MCF 10A (cell line): Measurements from ENCODE around the gene ZNF44. TPM values are rescaled to one million over a fixed set of nuclear protein-coding genes. Genes with fewer than 3 reads are reported as not detected.

Experiments
- BruUV-seq: library from RNA; stranded (reverse); fragments of 400-500 nt; replicated peaks from 2 replicates; lab custom pipeline; 2021; lab: Mats Ljungman, UMichigan
- CTCF ChIA-PET: fragments of 300-600 bp; sonication (Branson Sonifier 250); formaldehyde crosslinking; extraction: SDS; loops from one replicate; lab custom pipeline; 2021; ENCODE audit warnings: antibody characterized with exemption, inconsistent platforms; lab: Yijun Ruan, JAX
- POLR2A ChIA-PET: fragments of 300-600, 350-650 bp; sonication (Branson Sonifier 250); formaldehyde crosslinking; extraction: SDS; loops from one replicate; lab custom pipeline; 2020; ENCODE audit warnings: antibody characterized with exemption, inconsistent platforms; lab: Yijun Ruan, JAX
- DNase-seq: peaks from one replicate; pipeline ENCODE4 v3.0.0-alpha.2; 2018; ENCODE audit not compliant: unreplicated experiment
- H3K27ac Mint-ChIP-seq: one replicate; pipeline ENCODE4 v1.8.0; 2022; ENCODE audit warnings: mild to moderate bottlenecking, low read depth, mixed read lengths; ENCODE audit not compliant: unreplicated experiment
- H3K27me3 Mint-ChIP-seq: one replicate; pipeline ENCODE4 v1.8.0; 2022; ENCODE audit warnings: mixed read lengths; ENCODE audit not compliant: insufficient read depth, unreplicated experiment
- H3K36me3 Mint-ChIP-seq: one replicate; pipeline ENCODE4 v1.8.0; 2022; ENCODE audit warnings: mild to moderate bottlenecking, moderate library complexity, mixed read lengths; ENCODE audit not compliant: insufficient read depth, unreplicated experiment
- H3K4me1 Mint-ChIP-seq: one replicate; pipeline ENCODE4 v1.8.0; 2022; ENCODE audit warnings: mixed read lengths; ENCODE audit not compliant: insufficient read depth, unreplicated experiment
- H3K4me3 Mint-ChIP-seq: one replicate; pipeline ENCODE4 v1.8.0; 2022; ENCODE audit warnings: mild to moderate bottlenecking, moderate library complexity, mixed read lengths; ENCODE audit not compliant: unreplicated experiment
- H3K9me3 Mint-ChIP-seq: one replicate; pipeline ENCODE4 v1.8.0; 2022; ENCODE audit warnings: mixed read lengths; ENCODE audit not compliant: unreplicated experiment
- intact Hi-C: fragments of 100-400 bp; cut with micrococcal nuclease; formaldehyde crosslinking; loops from 2 replicates; pipeline ENCODE4 v1.14.1; 2022
- total RNA-seq: library from RNA; stranded (reverse); gene quantifications from 2 replicates; pipeline ENCODE4 v1.2.3, GENCODE V29; 2022
- TF ChIP-seq, protein P1 (sequence below): fragments of 200-600 bp; IDR thresholded peaks from one replicate; pipeline ENCODE4 v1.8.0; 2022; ENCODE audit warnings: antibody characterized with exemption, mild to moderate bottlenecking; ENCODE audit not compliant: unreplicated experiment

The ZNF44 gene
- total RNA-seq, 1 experiment from 2014 or later, result 10.3 TPM

DNA sequence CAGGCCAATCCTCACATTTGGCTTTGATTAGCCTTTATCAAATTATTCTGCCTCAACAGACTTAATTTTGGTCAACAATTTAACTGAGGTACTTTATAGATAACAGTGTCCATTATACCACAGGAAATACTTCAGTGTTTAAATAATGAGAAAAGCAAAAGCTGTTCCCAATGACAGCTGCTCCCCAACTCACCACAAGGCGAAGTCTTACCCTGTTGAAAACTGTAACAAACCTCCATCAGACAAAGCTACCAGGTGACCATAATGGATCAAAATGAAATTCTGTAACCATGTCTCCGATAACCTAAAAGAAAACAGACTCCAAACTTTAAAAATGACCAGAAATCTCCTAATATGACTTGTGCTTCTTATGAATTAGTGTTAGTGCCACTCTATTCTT lies 50.3 kb downstream of the ZNF44 start:
- DNase-seq, result no peak
- TF ChIP-seq, protein P1, sequence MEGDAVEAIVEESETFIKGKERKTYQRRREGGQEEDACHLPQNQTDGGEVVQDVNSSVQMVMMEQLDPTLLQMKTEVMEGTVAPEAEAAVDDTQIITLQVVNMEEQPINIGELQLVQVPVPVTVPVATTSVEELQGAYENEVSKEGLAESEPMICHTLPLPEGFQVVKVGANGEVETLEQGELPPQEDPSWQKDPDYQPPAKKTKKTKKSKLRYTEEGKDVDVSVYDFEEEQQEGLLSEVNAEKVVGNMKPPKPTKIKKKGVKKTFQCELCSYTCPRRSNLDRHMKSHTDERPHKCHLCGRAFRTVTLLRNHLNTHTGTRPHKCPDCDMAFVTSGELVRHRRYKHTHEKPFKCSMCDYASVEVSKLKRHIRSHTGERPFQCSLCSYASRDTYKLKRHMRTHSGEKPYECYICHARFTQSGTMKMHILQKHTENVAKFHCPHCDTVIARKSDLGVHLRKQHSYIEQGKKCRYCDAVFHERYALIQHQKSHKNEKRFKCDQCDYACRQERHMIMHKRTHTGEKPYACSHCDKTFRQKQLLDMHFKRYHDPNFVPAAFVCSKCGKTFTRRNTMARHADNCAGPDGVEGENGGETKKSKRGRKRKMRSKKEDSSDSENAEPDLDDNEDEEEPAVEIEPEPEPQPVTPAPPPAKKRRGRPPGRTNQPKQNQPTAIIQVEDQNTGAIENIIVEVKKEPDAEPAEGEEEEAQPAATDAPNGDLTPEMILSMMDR, result no peak
- no peak overlapping the region for H3K27ac Mint-ChIP-seq
- no TSS peak for BruUV-seq
- no peaks in the 10 kb centered on the region for H3K27me3 Mint-ChIP-seq
- intact Hi-C loops, result no loop called here
- H3K9me3 Mint-ChIP-seq, result peaks cover 24% of the 10 kb centered on the region
- no peak overlapping the region for H3K4me3 Mint-ChIP-seq
- CTCF ChIA-PET, result no interaction called here
- peaks cover 11% of the 10 kb centered on the region for H3K36me3 Mint-ChIP-seq
- no peaks in the 10 kb centered on the region for H3K4me1 Mint-ChIP-seq
- POLR2A ChIA-PET, result no interaction called here

DNA sequence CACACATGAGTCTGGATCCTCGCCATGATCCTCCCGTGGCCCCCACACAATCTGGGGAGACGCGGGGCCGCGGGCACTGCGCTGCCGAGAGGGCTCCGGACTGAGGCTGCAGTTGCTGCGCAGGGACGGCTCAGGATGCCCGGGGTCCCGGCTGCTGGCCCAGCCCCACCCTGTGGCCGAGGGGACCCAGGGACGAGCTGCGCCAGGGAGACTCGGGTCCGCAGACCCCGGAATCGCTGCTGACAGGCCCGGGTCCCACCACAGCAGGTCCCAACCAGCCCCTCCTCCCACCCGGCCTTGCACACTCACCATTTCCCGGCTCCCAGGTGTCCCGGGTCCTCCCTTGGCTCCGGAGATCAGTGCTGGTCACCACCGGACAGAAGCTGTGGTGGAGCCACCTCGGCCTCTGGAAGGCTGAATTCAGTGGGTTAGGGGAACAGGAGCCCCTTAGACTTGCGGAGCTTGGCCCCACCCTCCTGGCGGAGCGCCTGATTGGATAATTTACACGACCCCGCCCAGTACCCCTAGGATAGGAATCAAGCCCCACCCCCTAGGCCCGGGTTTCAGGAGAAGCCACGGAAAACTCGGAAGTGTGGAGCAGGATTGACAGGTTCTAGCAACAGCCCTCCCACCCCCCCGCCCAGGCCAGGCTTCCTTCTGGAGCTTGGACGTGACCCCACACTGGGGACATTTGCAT lies 57.4 kb downstream of the ZNF44 start:
- peaks cover 20% of the 10 kb centered on the region for H3K36me3 Mint-ChIP-seq
- CTCF ChIA-PET, result no interaction called here
- H3K27me3 Mint-ChIP-seq, result no peaks in the 10 kb centered on the region

DNA sequence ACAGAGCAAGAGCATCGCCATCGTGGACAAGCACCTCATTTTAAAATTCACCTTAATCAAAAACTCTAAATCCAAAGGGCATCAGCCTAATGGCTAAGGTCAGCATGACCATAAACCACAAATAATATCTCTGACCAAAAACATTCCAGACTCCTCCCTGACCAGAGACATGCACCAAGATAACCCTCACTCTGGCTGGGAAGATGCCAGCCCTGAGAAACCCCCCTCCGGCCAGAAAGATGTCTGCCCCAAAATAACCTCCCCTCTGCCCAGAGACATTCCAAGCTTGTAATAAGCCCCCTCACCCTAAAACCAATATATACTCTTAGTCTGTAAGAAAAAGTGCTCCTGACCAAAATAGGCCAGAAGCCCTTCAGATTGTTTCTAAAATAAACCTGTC lies 61.7 kb downstream of the ZNF44 start:
- Mint-ChIP-seq H3K9me3 (peaks cover 24% of the 10 kb centered on the region), H3K27ac (no peak overlapping the region), H3K4me3 (no peak overlapping the region), H3K36me3 (peaks cover 34% of the 10 kb centered on the region), H3K27me3 (no peaks in the 10 kb centered on the region), H3K4me1 (no peaks in the 10 kb centered on the region)
- intact Hi-C loops, result no loop called here
- DNase-seq, result no peak
- POLR2A ChIA-PET, result no interaction called here
- CTCF ChIA-PET, result interaction anchor here (0.6 to 1.2 kb wide), 2 partner anchors 9 to 484 kb away, joined by 3 read pairs; no protein-coding TSS in a partner anchor
- no TSS peak for BruUV-seq
- TF ChIP-seq, protein P1, result no peak

More for the DNA sequence above, 57.4 kb downstream of the ZNF44 start:
- TF ChIP-seq, protein P1, result no peak
- BruUV-seq, result no TSS peak
- DNase-seq, result no peak
- POLR2A ChIA-PET, result no interaction called here
- no peak overlapping the region for H3K27ac Mint-ChIP-seq
- H3K4me3 Mint-ChIP-seq, result no peak overlapping the region
- H3K4me1 Mint-ChIP-seq, result no peaks in the 10 kb centered on the region
- H3K9me3 Mint-ChIP-seq, result peaks cover 21% of the 10 kb centered on the region
- intact Hi-C loops, result no loop called here

DNA sequence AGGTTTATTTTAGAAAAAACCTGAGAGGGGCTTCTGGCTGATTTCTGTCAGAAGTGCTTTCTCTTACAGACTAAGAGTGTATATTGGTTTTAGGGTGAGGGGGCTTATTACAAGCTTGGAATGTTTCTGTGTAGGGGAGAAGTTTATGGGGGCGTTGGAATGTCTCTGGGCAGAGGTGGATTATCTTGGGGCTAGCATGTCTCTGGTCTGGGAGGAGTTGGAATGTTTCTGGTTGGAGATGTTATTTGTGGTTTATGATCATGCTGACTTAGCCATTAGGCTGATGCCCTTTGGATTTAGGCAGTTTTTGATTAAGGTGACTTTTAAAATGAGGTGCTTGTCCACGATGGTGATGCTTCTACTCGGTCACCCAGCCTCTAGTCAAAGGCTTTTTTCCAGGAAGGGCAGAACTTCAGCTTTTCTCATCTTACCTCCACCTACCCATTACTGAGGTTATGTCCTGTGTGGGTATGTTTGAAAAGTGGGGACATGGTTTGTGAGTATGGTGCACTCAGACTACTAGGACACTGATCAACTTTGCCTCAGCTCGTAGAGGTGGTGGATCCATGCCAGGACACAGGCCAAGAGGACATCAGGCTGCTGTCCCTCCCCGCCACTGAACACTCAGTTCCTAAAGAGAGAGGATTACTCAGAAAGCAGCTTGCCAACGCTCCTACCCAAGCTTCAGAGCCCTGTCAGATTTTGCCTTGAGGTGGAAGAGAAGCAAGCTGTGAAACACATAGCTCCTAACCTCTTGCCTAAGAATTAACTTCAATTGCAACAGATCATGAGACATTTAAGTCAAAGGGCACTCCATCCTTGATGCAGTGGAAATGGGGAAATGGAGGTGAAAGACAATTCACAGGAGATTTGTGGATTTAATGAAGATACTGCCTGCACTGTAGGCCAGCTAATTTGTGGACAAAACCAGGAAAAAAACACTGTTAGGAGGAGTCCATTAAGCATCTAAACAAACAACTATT lies 63.6 kb downstream of the ZNF44 start:
- intact Hi-C loops, result no loop called here
- DNase-seq, result no peak
- Mint-ChIP-seq H3K36me3 (peaks cover 34% of the 10 kb centered on the region), H3K27ac (peak overlapping the region; percentile 55), H3K4me3 (no peak overlapping the region), H3K27me3 (no peaks in the 10 kb centered on the region), H3K4me1 (no peaks in the 10 kb centered on the region), H3K9me3 (peaks cover 24% of the 10 kb centered on the region)
- no TSS peak for BruUV-seq
- TF ChIP-seq, protein P1, result no peak
- CTCF ChIA-PET, result interaction anchor here (0.6 to 1.1 kb wide), 5 partner anchors 12 to 687 kb away, joined by 3 read pairs; partner anchors contain the start of gene ZNF20
- POLR2A ChIA-PET, result interaction anchor here (0.6 to 2.0 kb wide), 13 partner anchors 12 to 562 kb away, joined by 3 to 12 read pairs (median 4); partner anchors contain the start of genes ZNF136, ZNF44, ZNF563 and ZNF564
